Lower lobe of right lung (tissue), 2 donors: ENCODE results near the gene BICC1. TPM values are rescaled to one million over a fixed set of nuclear protein-coding genes. Genes with fewer than 3 reads are reported as not detected.

ENCODE experiments used
- ATAC-seq, 2 donors: fragments of 200-7000 bp; cut with Tn5 transposase; one replicate each; pipeline ENCODE4 v1.9.1; 2020 to 2022; ENCODE audit warnings: mild to moderate bottlenecking in 2 of 2, moderate library complexity in 2 of 2
- DNase-seq: peaks from one replicate; pipeline ENCODE4 v3.0.0-alpha.2; 2020
- H3K27ac ChIP-seq: fragments of 200-600 bp; one replicate; pipeline ENCODE4 v1.8.0; 2022
- H3K27me3 ChIP-seq: fragments of 200-600 bp; one replicate; pipeline ENCODE4 v1.8.0; 2022; ENCODE audit warnings: low read depth
- H3K36me3 ChIP-seq: fragments of 200-600 bp; one replicate; pipeline ENCODE4 v1.8.0; 2022; ENCODE audit warnings: mild to moderate bottlenecking
- H3K4me1 ChIP-seq: fragments of 200-600 bp; one replicate; pipeline ENCODE4 v1.8.0; 2022
- H3K4me3 ChIP-seq: fragments of 200-600 bp; one replicate; pipeline ENCODE4 v1.8.0; 2022; ENCODE audit warnings: mild to moderate bottlenecking
- H3K9me3 ChIP-seq: fragments of 200-600 bp; one replicate; pipeline ENCODE4 v1.8.0; 2022
- intact Hi-C: fragments of 100-400 bp; cut with DNase I; formaldehyde crosslinking; loops from one replicate; pipeline ENCODE4 v1.11.0; 2022
- total RNA-seq: library from RNA; stranded (reverse); fragmentation: NEBNext Ultra II Directional; extraction: Animal tissue kit (Norgen Biotek cat#: 25700); gene quantifications from one replicate; pipeline ENCODE4 v1.2.1, GENCODE V29; 2021
- TF ChIP-seq, protein P1 (sequence below): fragments of 200-600 bp; IDR thresholded peaks from one replicate; pipeline ENCODE4 v1.8.0; 2022; ENCODE audit warnings: antibody characterized with exemption, mild to moderate bottlenecking
- donor health status: DM: no; HTN: yes; CAD: no; lungs with severe emphysema.

The BICC1 gene
- total RNA-seq, 1 donor from 2014 or later, result 11.0 TPM

DNA sequence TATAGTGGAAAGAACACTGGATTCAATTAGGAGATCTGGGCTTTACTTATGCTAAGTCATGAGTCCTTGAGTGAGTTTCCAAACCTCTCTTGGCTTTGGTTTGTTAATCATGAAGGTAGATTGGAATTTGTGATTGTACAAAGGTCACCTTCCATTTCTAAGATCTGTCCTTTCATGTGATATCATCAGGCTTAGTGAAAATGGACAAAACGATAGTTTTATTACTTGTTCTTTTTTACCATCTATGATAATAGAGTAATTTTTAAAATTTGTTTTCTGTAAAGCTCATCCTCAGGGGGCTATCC lies 309.0 kb downstream of the BICC1 start:
- Histone ChIP-seq H3K36me3 (no peaks in the 10 kb centered on the region), H3K4me3 (no peak overlapping the region), H3K27me3 (no peaks in the 10 kb centered on the region), H3K27ac (no peak overlapping the region), H3K4me1 (peaks cover 25% of the 10 kb centered on the region), H3K9me3 (no peaks in the 10 kb centered on the region)
- intact Hi-C loops, result no loop called here
- no peak for ATAC-seq
- TF ChIP-seq, protein P1, sequence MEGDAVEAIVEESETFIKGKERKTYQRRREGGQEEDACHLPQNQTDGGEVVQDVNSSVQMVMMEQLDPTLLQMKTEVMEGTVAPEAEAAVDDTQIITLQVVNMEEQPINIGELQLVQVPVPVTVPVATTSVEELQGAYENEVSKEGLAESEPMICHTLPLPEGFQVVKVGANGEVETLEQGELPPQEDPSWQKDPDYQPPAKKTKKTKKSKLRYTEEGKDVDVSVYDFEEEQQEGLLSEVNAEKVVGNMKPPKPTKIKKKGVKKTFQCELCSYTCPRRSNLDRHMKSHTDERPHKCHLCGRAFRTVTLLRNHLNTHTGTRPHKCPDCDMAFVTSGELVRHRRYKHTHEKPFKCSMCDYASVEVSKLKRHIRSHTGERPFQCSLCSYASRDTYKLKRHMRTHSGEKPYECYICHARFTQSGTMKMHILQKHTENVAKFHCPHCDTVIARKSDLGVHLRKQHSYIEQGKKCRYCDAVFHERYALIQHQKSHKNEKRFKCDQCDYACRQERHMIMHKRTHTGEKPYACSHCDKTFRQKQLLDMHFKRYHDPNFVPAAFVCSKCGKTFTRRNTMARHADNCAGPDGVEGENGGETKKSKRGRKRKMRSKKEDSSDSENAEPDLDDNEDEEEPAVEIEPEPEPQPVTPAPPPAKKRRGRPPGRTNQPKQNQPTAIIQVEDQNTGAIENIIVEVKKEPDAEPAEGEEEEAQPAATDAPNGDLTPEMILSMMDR, result no peak
- no peak for DNase-seq

DNA sequence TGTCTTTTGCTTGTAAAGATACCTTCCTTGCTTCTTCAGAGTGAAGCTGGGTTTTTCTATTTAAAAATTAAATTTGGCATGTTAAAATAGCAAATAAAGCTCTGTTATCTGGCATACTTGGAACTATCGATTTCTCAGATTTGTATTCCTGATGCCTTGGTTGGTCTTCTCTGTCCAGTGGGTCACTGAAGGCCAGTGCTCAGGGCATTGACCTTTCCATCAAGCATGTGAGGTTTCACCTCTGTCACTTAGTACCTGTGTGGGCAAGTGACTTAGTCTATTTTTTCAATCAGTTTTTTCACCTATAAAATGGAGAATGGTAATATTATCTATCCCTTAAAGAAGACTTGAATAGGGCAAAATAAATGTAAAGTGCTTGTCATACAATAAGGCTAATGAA lies 311.3 kb downstream of the BICC1 start:
- H3K27me3 ChIP-seq, result no peaks in the 10 kb centered on the region
- TF ChIP-seq, protein P1, result no peak
- H3K36me3 ChIP-seq, result no peaks in the 10 kb centered on the region
- no peak overlapping the region for H3K4me3 ChIP-seq
- peaks cover 15% of the 10 kb centered on the region for H3K4me1 ChIP-seq
- ATAC-seq (no peak), DNase-seq (no peak)
- intact Hi-C loops, result no loop called here
- no peaks in the 10 kb centered on the region for H3K9me3 ChIP-seq
- H3K27ac ChIP-seq, result no peak overlapping the region

DNA sequence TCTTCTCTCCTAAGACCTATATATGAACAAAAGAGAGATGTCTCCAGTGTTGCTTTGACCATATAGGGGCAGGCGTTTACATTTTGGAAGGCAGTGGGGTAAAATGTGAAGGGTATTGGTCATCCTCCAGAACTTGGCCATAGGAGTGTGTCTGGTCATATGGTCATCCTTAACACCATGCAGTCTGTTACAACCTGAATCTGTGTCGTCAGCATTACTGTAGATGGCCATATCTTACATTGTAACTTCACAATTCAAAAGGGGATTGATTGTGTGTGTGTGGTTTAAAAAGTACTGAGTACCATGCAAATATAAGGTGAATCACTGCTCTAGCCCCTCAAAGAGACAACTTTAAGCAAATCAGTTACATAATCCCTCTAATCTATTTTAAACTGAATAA lies 311.7 kb downstream of the BICC1 start:
- no peak overlapping the region for H3K4me3 ChIP-seq
- H3K4me1 ChIP-seq, result peaks cover 14% of the 10 kb centered on the region
- no peaks in the 10 kb centered on the region for H3K27me3 ChIP-seq
- no peak overlapping the region for H3K27ac ChIP-seq
- ATAC-seq (no peak), DNase-seq (no peak)
- intact Hi-C loops, result no loop called here
- H3K9me3 ChIP-seq, result no peaks in the 10 kb centered on the region
- TF ChIP-seq, protein P1, result no peak
- H3K36me3 ChIP-seq, result no peaks in the 10 kb centered on the region

DNA sequence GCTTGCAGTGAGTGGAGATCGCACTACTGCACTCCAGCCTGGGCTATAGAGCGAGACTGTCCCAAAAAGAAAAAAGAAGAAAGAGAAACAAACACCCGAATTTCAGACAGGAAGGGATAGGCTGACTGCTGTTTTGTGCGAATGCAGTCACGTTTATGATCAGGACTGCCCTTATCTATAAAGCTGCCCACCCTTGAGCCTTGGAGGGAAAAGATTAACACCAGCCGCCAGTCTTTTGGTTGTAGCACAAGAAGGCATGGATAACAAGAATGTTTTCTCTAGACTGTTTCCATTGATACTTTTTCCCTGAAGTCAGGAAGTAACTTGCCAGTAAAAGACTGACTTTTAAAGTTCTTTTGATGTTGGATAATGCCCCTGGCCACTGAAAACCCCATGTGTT lies 314.0 kb downstream of the BICC1 start:
- Histone ChIP-seq H3K27ac (no peak overlapping the region), H3K27me3 (no peaks in the 10 kb centered on the region), H3K4me1 (peaks cover under 1% of the 10 kb centered on the region), H3K36me3 (no peaks in the 10 kb centered on the region), H3K4me3 (no peak overlapping the region), H3K9me3 (no peaks in the 10 kb centered on the region)
- ATAC-seq (no peak), DNase-seq (no peak)
- intact Hi-C loops, result no loop called here
- TF ChIP-seq, protein P1, result no peak

DNA sequence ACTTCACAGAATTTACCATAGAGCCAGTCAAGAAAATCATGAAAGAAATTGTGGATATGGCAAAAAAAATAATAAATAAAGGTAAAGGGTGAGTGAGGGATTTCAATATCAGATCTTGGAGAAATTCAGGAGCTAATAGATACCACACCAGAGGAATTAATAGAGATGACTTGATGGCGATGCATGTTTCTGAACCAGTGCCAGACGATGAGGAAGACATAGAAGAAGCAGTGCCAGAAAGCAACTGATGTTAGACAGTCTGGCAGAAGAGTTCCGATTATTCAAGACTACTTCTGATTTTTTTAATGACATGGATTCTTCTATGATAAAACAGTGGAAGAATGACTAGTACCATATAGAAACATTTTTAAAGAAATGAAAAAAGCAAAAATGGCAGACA lies 314.7 kb downstream of the BICC1 start:
- intact Hi-C loops, result no loop called here
- TF ChIP-seq, protein P1, result no peak

DNA sequence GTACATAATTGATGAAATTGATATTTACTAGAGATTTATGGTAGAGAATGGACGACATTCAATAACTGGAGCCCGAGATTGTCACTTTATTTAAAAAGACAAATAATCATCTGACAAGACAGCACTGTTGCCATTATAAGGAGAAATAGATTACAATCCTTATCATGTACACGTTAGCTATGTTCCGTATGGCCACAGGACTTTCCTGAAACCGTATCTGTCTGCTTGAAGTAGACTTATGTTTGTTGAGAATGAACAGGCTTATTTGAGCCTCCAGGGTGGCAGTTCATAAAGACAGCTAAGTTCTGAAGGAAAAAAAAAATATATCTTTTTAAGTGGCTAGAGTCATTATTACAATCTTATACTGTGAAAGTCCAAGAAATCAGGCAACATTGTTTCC lies 317.2 kb downstream of the BICC1 start:
- H3K9me3 ChIP-seq, result no peaks in the 10 kb centered on the region
- DNase-seq, result no peak
- no peak for ATAC-seq
- H3K4me3 ChIP-seq, result no peak overlapping the region
- H3K27me3 ChIP-seq, result no peaks in the 10 kb centered on the region
- no peaks in the 10 kb centered on the region for H3K36me3 ChIP-seq
- TF ChIP-seq, protein P1, result no peak
- no peaks in the 10 kb centered on the region for H3K4me1 ChIP-seq
- intact Hi-C loops, result no loop called here
- H3K27ac ChIP-seq, result no peak overlapping the region

More for the DNA sequence above, 314.7 kb downstream of the BICC1 start:
- no peaks in the 10 kb centered on the region for H3K9me3 ChIP-seq
- H3K36me3 ChIP-seq, result no peaks in the 10 kb centered on the region
- H3K4me3 ChIP-seq, result no peak overlapping the region
- no peak overlapping the region for H3K27ac ChIP-seq
- H3K27me3 ChIP-seq, result no peaks in the 10 kb centered on the region
- no peaks in the 10 kb centered on the region for H3K4me1 ChIP-seq
- DNase-seq (no peak), ATAC-seq (no peak)
